Measurements from ENCODE around the gene FARP1. TPM values are rescaled to one million over a fixed set of nuclear protein-coding genes. Genes with fewer than 3 reads are reported as not detected.

FARP1 gene
- total RNA-seq, 4 donors from 2014 or later = 103 to 172 (median 129) TPM

GRCh38 chr13:98285317-98285716 lies 142.4 kb downstream of the FARP1 start:
- no peaks in the 10 kb centered on the region for H3K9me3 ChIP-seq
- no peak for DNase-seq
- intact Hi-C loops (cut with DNase I) = no loop called here
- peaks cover 19 to 20% of the 10 kb centered on the region in 2 donors for H3K4me1 ChIP-seq
- TF ChIP-seq CTCF (IDR thresholded peaks at IDR 0.05) = no peak
- H3K36me3 ChIP-seq = no peaks in the 10 kb centered on the region
- H3K4me3 ChIP-seq (replicated peaks in 1 of 3) = no peak overlapping the region
- no peak overlapping the region for H3K27ac ChIP-seq
- 72 to 74% methylated on average over 4 of the region's 4 CpGs for WGBS, 2 donors
- H3K27me3 ChIP-seq = no peaks in the 10 kb centered on the region

GRCh38 chr13:98285852-98286594 lies 143.1 kb downstream of the FARP1 start:
- H3K27ac ChIP-seq = peak overlapping the region in 1 of 3 donors; percentile 14
- 92 to 93% methylated on average over 12 of the region's 12 CpGs for WGBS, 2 donors
- intact Hi-C loops (cut with DNase I) = no loop called here

GRCh38 chr13:98286799-98287198 lies 143.9 kb downstream of the FARP1 start:
- no peak for TF ChIP-seq CTCF (IDR thresholded peaks at IDR 0.05)
- TF ChIP-seq POLR2A (IDR thresholded peaks at IDR 0.05) = no peak
- no peaks in the 10 kb centered on the region for H3K9me3 ChIP-seq
- no peak for DNase-seq
- intact Hi-C loops (cut with DNase I) = no loop called here
- 64 to 72% methylated on average over 2 of the region's 2 CpGs for WGBS, 2 donors
- no peaks in the 10 kb centered on the region for H3K27me3 ChIP-seq
- peaks cover 11 to 12% of the 10 kb centered on the region in 2 donors for H3K4me1 ChIP-seq
- H3K4me3 ChIP-seq (replicated peaks in 1 of 3) = no peak overlapping the region
- no peaks in the 10 kb centered on the region for H3K36me3 ChIP-seq
- H3K27ac ChIP-seq = peak overlapping the region in 1 of 3 donors; percentile 14

More at GRCh38 chr13:98285852-98286594, 143.1 kb downstream of the FARP1 start:
- H3K4me1 ChIP-seq = peaks cover 13 to 14% of the 10 kb centered on the region in 2 donors
- TF ChIP-seq CTCF (IDR thresholded peaks at IDR 0.05) (no peak), POLR2A (IDR thresholded peaks at IDR 0.05) (no peak)
- H3K27me3 ChIP-seq = no peaks in the 10 kb centered on the region
- DNase-seq = no peak
- H3K9me3 ChIP-seq = no peaks in the 10 kb centered on the region
- H3K36me3 ChIP-seq = no peaks in the 10 kb centered on the region
- H3K4me3 ChIP-seq (replicated peaks in 1 of 3) = no peak overlapping the region

GRCh38 chr13:98288211-98288610 lies 145.3 kb downstream of the FARP1 start:
- 98% methylated on average over 6 of the region's 6 CpGs for WGBS, 2 donors
- no peak for DNase-seq
- intact Hi-C loops (cut with DNase I) = no loop called here
- TF ChIP-seq CTCF (IDR thresholded peaks at IDR 0.05) (no peak), POLR2A (IDR thresholded peaks at IDR 0.05) (no peak)
- Histone ChIP-seq H3K4me1 (peaks cover 18 to 23% of the 10 kb centered on the region in 2 donors), H3K27me3 (no peaks in the 10 kb centered on the region), H3K9me3 (no peaks in the 10 kb centered on the region), H3K4me3 (replicated peaks in 1 of 3) (no peak overlapping the region), H3K36me3 (no peaks in the 10 kb centered on the region), H3K27ac (no peak overlapping the region)

- H3K4me1 ChIP-seq = peaks cover 23 to 27% of the 10 kb centered on the region in 2 donors
- no peak for DNase-seq
- no peak overlapping the region for H3K4me3 ChIP-seq (replicated peaks in 1 of 3)
- H3K27ac ChIP-seq = no peak overlapping the region
- no peaks in the 10 kb centered on the region for H3K27me3 ChIP-seq
- intact Hi-C loops (cut with DNase I) = no loop called here
- H3K36me3 ChIP-seq = no peaks in the 10 kb centered on the region
- TF ChIP-seq POLR2A (IDR thresholded peaks at IDR 0.05) = no peak
- no peak for TF ChIP-seq CTCF (IDR thresholded peaks at IDR 0.05)
- no peaks in the 10 kb centered on the region for H3K9me3 ChIP-seq
- 93 to 97% methylated on average over 14 of the region's 14 CpGs for WGBS, 2 donors
Observed at GRCh38 chr13:98289339-98289945, 146.5 kb downstream of the FARP1 start.
